HepG2 (cell line): Measurements from ENCODE around the gene PKP3. TPM values are rescaled to one million over a fixed set of nuclear protein-coding genes. Genes with fewer than 3 reads are reported as not detected.
A peak's percentile ranks its signal among the peaks of the same experiment; 100 is the strongest.

Experiments
- BCL3 ChIP-seq: sonication (generic); formaldehyde crosslinking; IDR thresholded peaks from 2 replicates; pipeline ENCODE4 v1.5.1; 2020; ENCODE audit warnings: mild to moderate bottlenecking, missing genetic modification reagents, moderate library complexity
- CREB1 ChIP-seq, 2 experiments: fragments of 450-650 bp in 1 of 2; IDR thresholded peaks; 2 replicates each; pipeline ENCODE4 v1.6.1; 2016 to 2017; ENCODE audit warnings: control low read depth in 1 of 2, mild to moderate bottlenecking in 1 of 2, missing compliant biosample characterization in 1 of 2, missing genetic modification characterization in 1 of 2
- HNRNPL ChIP-seq: fragments of 200-400 bp; formaldehyde crosslinking; IDR thresholded peaks from 2 replicates; pipeline ENCODE4 v1.6.1; 2017; ENCODE audit warnings: mild to moderate bottlenecking, low read depth, low read length
- KMT2B ChIP-seq: IDR thresholded peaks from 2 replicates; pipeline ENCODE4 v1.6.1; 2016; ENCODE audit warnings: missing genetic modification reagents, missing compliant biosample characterization
- NFKBIZ ChIP-seq: IDR thresholded peaks from 2 replicates; pipeline ENCODE4 v1.6.1; 2018; ENCODE audit warnings: missing genetic modification reagents, missing compliant biosample characterization
- SIN3A ChIP-seq: IDR thresholded peaks from 2 replicates; pipeline ENCODE4 v1.6.1; 2011; ENCODE audit warnings: low read depth, mild to moderate bottlenecking, control low read depth, low read length, borderline replicate concordance
- ZBTB10 ChIP-seq: sonication (generic); formaldehyde crosslinking; IDR thresholded peaks from 2 replicates; pipeline ENCODE4 v1.4.0; 2020; ENCODE audit warnings: missing genetic modification reagents, borderline replicate concordance
- ZNF260 ChIP-seq: sonication (generic); formaldehyde crosslinking; IDR thresholded peaks from 2 replicates; pipeline ENCODE4 v1.4.0; 2020; ENCODE audit warnings: missing genetic modification reagents, low read depth, mild to moderate bottlenecking, borderline replicate concordance
- ZNF674 ChIP-seq: sonication (generic); formaldehyde crosslinking; IDR thresholded peaks from 2 replicates; pipeline ENCODE4 v1.5.0; 2020; ENCODE audit warnings: low read depth, mild to moderate bottlenecking, missing genetic modification reagents
- ZNF710 ChIP-seq: sonication (generic); formaldehyde crosslinking; IDR thresholded peaks from 2 replicates; pipeline ENCODE4 v1.5.0; 2020; ENCODE audit warnings: mild to moderate bottlenecking, missing genetic modification reagents, borderline replicate concordance
- ZNF747 ChIP-seq: sonication (generic); formaldehyde crosslinking; IDR thresholded peaks from 2 replicates; pipeline ENCODE4 v1.8.1; 2023; ENCODE audit warnings: missing genetic modification reagents, mild to moderate bottlenecking, borderline replicate concordance
- polyA plus RNA-seq, 8 experiments: library from polyadenylated mRNA; depleted of rRNA in 3 of 8; stranded (reverse) in 7 of 8; unstranded in 1 of 8; fragments of >200 nt; fragmentation: Illumina TruSeq in 4 of 8; extraction: Trizol in 4 of 8; gene quantifications; 2 replicates each; pipeline versions ENCODE4 v1.2.1 to v1.2.3, GENCODE V29; 2011 to 2016; ENCODE audit warnings: low read depth in 4 of 8, missing spikeins in 1 of 8, mixed read lengths in 1 of 8; ENCODE audit not compliant: insufficient read depth in 1 of 8
- total RNA-seq, 5 experiments: library from RNA; depleted of rRNA; stranded (reverse); fragments of >200 nt; fragmentation: Illumina TruSeq; extraction: Trizol; gene quantifications; 2 replicates each; pipeline ENCODE4 v1.2.3, GENCODE V29; 2016; ENCODE audit warnings: low read depth in 1 of 5
- TF ChIP-seq, protein P1 (sequence below): sonication (generic); formaldehyde crosslinking; IDR thresholded peaks from 2 replicates; pipeline ENCODE4 v1.5.0; 2020; ENCODE audit warnings: missing genetic modification reagents
- TF ChIP-seq, protein P2 (sequence below): sonication (generic); formaldehyde crosslinking; IDR thresholded peaks from 2 replicates; pipeline ENCODE4 v1.4.0; 2020; ENCODE audit warnings: mild to moderate bottlenecking, missing genetic modification reagents, borderline replicate concordance
- TF ChIP-seq, protein P3 (sequence below): sonication (generic); formaldehyde crosslinking; conservative IDR thresholded peaks from 2 replicates; pipeline ENCODE4 v1.8.0; 2022; ENCODE audit warnings: mild to moderate bottlenecking, moderate library complexity, missing genetic modification reagents

Gene PKP3
- total and polyA plus RNA-seq, 2 of the 13 experiments (the other 11 are each of a cell fraction or from before 2014, with no cell fraction given): 18.0 to 28.7 TPM

GRCh38 chr11:449889-450808 is 56.1 kb downstream of the PKP3 start, which contains the start of gene PTDSS2 (continued):
- peak; percentile 72; the same call in 1 of the 2 replicates for TF ChIP-seq ZBTB10 (CRISPR knock-in tag)
- peak; percentile 82 for TF ChIP-seq CREB1 (IDR thresholded peaks at IDR 0.05)
- TF ChIP-seq CREB1 (CRISPR knock-in tag; IDR thresholded peaks at IDR 0.05): no peak
- peak; percentile 55; the same call in 1 of the 2 replicates for TF ChIP-seq ZNF710
- TF ChIP-seq KMT2B (CRISPR knock-in tag): peak; percentile 74
- TF ChIP-seq ZNF260 (CRISPR knock-in tag): no peak
- TF ChIP-seq ZNF747 (CRISPR knock-in tag): 0 out of 2 replicates have a peak, but pooled peaks have one; percentile 26
- TF ChIP-seq, protein P1, sequence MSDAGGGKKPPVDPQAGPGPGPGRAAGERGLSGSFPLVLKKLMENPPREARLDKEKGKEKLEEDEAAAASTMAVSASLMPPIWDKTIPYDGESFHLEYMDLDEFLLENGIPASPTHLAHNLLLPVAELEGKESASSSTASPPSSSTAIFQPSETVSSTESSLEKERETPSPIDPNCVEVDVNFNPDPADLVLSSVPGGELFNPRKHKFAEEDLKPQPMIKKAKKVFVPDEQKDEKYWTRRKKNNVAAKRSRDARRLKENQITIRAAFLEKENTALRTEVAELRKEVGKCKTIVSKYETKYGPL (CRISPR knock-in tag): no peak
- peak; percentile 84 for TF ChIP-seq BCL3 (CRISPR knock-in tag)
- peak; percentile 89; the same call in 1 of the 2 replicates for TF ChIP-seq SIN3A
- no peak for TF ChIP-seq ZNF674 (CRISPR knock-in tag)
- TF ChIP-seq, protein P2, sequence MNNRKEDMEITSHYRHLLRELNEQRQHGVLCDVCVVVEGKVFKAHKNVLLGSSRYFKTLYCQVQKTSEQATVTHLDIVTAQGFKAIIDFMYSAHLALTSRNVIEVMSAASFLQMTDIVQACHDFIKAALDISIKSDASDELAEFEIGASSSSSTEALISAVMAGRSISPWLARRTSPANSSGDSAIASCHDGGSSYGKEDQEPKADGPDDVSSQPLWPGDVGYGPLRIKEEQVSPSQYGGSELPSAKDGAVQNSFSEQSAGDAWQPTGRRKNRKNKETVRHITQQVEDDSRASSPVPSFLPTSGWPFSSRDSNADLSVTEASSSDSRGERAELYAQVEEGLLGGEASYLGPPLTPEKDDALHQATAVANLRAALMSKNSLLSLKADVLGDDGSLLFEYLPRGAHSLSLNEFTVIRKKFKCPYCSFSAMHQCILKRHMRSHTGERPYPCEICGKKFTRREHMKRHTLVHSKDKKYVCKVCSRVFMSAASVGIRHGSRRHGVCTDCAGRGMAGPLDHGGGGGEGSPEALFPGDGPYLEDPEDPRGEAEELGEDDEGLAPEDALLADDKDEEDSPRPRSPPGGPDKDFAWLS (CRISPR knock-in tag): no peak
- TF ChIP-seq HNRNPL: no peak
- peak; percentile 73; the same call in 1 of the 2 replicates for TF ChIP-seq NFKBIZ
- TF ChIP-seq, protein P3, sequence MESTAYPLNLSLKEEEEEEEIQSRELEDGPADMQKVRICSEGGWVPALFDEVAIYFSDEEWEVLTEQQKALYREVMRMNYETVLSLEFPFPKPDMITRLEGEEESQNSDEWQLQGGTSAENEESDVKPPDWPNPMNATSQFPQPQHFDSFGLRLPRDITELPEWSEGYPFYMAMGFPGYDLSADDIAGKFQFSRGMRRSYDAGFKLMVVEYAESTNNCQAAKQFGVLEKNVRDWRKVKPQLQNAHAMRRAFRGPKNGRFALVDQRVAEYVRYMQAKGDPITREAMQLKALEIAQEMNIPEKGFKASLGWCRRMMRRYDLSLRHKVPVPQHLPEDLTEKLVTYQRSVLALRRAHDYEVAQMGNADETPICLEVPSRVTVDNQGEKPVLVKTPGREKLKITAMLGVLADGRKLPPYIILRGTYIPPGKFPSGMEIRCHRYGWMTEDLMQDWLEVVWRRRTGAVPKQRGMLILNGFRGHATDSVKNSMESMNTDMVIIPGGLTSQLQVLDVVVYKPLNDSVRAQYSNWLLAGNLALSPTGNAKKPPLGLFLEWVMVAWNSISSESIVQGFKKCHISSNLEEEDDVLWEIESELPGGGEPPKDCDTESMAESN (CRISPR knock-in tag): peak; percentile 55; the same call in 1 of the 2 replicates
